PC-9 (cell line): Measurements from ENCODE around the gene KRT80. TPM values are rescaled to one million over a fixed set of nuclear protein-coding genes. Genes with fewer than 3 reads are reported as not detected.

Experiments
- BruUV-seq: library from RNA; stranded (reverse); fragments of 400-500 nt; replicated peaks from 2 replicates; lab custom pipeline; 2021; lab: Mats Ljungman, UMichigan
- CTCF ChIA-PET: fragments of 300-600 bp; sonication (Branson Sonifier 250); formaldehyde crosslinking; loops from one replicate; lab custom pipeline; 2022; ENCODE audit warnings: antibody characterized with exemption; lab: Charles Lee
- POLR2A ChIA-PET: fragments of 300-600 bp; sonication (Branson Sonifier 250); formaldehyde crosslinking; loops from one replicate; lab custom pipeline; 2022; ENCODE audit warnings: antibody characterized with exemption; ENCODE audit not compliant: unreplicated experiment; lab: Charles Lee
- DNase-seq, 2 experiments: peaks; one replicate each; pipeline versions ENCODE4 v3.0.0 to v3.0.0-alpha.2; 2015 to 2022; ENCODE audit warnings: mixed read lengths in 1 of 2
- H2AFZ ChIP-seq: fragments of 200-600 bp; sonication (generic); 2 replicates; pipeline ENCODE4 v1.8.1; 2017; ENCODE audit warnings: antibody characterized with exemption
- H3F3A ChIP-seq: fragments of 200-600 bp; sonication (generic); 2 replicates; pipeline ENCODE4 v1.8.1; 2017; ENCODE audit warnings: antibody characterized with exemption, mild to moderate bottlenecking, low read depth; ENCODE audit not compliant: insufficient read depth
- H3K27ac ChIP-seq: fragments of 200-600 bp; sonication (generic); 2 replicates; pipeline ENCODE4 v1.6.1; 2016; ENCODE audit warnings: mixed run types
- H3K27me3 ChIP-seq: fragments of 200-600 bp; sonication (generic); 2 replicates; pipeline ENCODE4 v1.6.1; 2016; ENCODE audit warnings: low read depth, mixed run types; ENCODE audit not compliant: insufficient read depth
- H3K36me3 ChIP-seq: fragments of 200-600 bp; sonication (generic); 2 replicates; pipeline ENCODE4 v1.6.1; 2016; ENCODE audit warnings: low read depth, mixed run types
- H3K4me1 ChIP-seq: fragments of 200-600 bp; sonication (generic); replicated peaks from 2 replicates; pipeline ENCODE4 v1.6.1; 2016; ENCODE audit warnings: mixed run types; ENCODE audit not compliant: insufficient read depth
- H3K4me2 ChIP-seq: fragments of 200-600 bp; sonication (generic); 2 replicates; pipeline ENCODE4 v1.6.1; 2017; ENCODE audit warnings: mixed run types
- H3K4me3 ChIP-seq: fragments of 200-600 bp; sonication (generic); 2 replicates; pipeline ENCODE4 v1.6.1; 2016; ENCODE audit warnings: mixed run types
- H3K79me2 ChIP-seq: fragments of 200-600 bp; sonication (generic); 2 replicates; pipeline ENCODE4 v1.6.1; 2017; ENCODE audit warnings: low read depth, mixed run types
- H3K9me2 ChIP-seq: fragments of 200-600 bp; sonication (generic); 2 replicates; pipeline ENCODE4 v1.8.1; 2017; ENCODE audit warnings: mild to moderate bottlenecking; ENCODE audit not compliant: insufficient read depth
- H3K9me3 ChIP-seq: fragments of 200-600 bp; sonication (generic); 2 replicates; pipeline ENCODE4 v1.8.1; 2016; ENCODE audit warnings: low read depth; ENCODE audit not compliant: insufficient read depth
- H4K20me1 ChIP-seq: fragments of 200-600 bp; sonication (generic); 2 replicates; pipeline ENCODE4 v1.8.1; 2017; ENCODE audit not compliant: insufficient read depth
- EZH2 ChIP-seq: fragments of 200-600 bp; sonication (generic); IDR thresholded peaks from 2 replicates; pipeline ENCODE4 v1.8.0; 2017; ENCODE audit warnings: antibody characterized with exemption, low read depth
- intact Hi-C: fragments of 100-400 bp; cut with micrococcal nuclease; formaldehyde crosslinking; loops from one replicate; pipeline ENCODE4 v1.10.0; 2022; ENCODE audit not compliant: unreplicated experiment
- total RNA-seq: library from RNA; stranded (reverse); gene quantifications from 2 replicates; pipeline ENCODE4 v1.2.3, GENCODE V29; 2021
- TF ChIP-seq, protein P1 (sequence below): fragments of 200-600 bp; sonication (generic); conservative IDR thresholded peaks from 2 replicates; pipeline ENCODE4 v1.6.1; 2017; ENCODE audit warnings: mixed run types, antibody characterized with exemption, mild to moderate bottlenecking, moderate library complexity

The KRT80 gene
- total RNA-seq, 1 experiment from 2014 or later: 94.9 TPM

DNA sequence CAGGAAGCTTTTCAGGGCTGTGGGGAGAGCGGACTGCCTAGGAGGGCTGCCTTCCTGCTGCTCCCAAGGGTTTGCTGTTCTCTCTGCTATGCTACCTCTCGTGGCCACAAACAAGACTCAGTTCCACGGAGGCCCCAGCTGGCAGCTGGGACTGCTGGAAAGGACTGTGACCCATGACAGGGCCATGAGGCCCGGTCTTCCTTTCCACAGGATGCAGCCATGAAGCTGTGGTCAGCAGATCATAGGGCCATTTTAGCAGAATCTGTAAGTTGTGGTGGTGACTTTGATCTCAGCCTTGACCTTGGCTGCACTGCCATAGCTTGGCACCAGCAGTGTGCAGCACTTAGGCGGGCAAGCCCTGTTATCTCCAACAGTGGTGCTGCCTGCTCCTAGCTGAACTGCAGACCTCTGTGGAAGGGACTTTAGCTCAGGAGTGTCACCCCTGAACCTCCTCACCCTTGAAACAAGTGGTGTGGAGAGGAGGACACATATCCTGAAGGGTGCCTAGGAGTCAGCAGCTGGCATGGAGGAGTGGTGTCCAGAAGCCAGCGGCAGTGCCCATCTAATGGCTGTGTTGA, 12.3 kb downstream of the KRT80 start:
- no peak for TF ChIP-seq EZH2
- TF ChIP-seq, protein P1, sequence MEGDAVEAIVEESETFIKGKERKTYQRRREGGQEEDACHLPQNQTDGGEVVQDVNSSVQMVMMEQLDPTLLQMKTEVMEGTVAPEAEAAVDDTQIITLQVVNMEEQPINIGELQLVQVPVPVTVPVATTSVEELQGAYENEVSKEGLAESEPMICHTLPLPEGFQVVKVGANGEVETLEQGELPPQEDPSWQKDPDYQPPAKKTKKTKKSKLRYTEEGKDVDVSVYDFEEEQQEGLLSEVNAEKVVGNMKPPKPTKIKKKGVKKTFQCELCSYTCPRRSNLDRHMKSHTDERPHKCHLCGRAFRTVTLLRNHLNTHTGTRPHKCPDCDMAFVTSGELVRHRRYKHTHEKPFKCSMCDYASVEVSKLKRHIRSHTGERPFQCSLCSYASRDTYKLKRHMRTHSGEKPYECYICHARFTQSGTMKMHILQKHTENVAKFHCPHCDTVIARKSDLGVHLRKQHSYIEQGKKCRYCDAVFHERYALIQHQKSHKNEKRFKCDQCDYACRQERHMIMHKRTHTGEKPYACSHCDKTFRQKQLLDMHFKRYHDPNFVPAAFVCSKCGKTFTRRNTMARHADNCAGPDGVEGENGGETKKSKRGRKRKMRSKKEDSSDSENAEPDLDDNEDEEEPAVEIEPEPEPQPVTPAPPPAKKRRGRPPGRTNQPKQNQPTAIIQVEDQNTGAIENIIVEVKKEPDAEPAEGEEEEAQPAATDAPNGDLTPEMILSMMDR: no peak
- H3K79me2 ChIP-seq: peaks cover 16% of the 10 kb centered on the region
- peaks cover 20% of the 10 kb centered on the region for H3F3A ChIP-seq
- no peaks in the 10 kb centered on the region for H4K20me1 ChIP-seq
- ChIA-PET POLR2A (interaction anchor here (0.6 kb wide), 1 partner anchor 129 kb away, joined by 3 read pairs; no protein-coding TSS in a partner anchor), CTCF (no interaction called here)
- H3K4me2 ChIP-seq: no peak overlapping the region
- BruUV-seq: no TSS peak
- no peak overlapping the region for H2AFZ ChIP-seq
- H3K4me1 ChIP-seq: no peaks in the 10 kb centered on the region
- no peak overlapping the region for H3K27ac ChIP-seq
- no peaks in the 10 kb centered on the region for H3K27me3 ChIP-seq
- H3K9me2 ChIP-seq: no peaks in the 10 kb centered on the region
- H3K4me3 ChIP-seq: no peak overlapping the region
- peaks cover 20% of the 10 kb centered on the region for H3K36me3 ChIP-seq
- intact Hi-C loops: no loop called here
- H3K9me3 ChIP-seq: no peaks in the 10 kb centered on the region
- no peak for DNase-seq

DNA sequence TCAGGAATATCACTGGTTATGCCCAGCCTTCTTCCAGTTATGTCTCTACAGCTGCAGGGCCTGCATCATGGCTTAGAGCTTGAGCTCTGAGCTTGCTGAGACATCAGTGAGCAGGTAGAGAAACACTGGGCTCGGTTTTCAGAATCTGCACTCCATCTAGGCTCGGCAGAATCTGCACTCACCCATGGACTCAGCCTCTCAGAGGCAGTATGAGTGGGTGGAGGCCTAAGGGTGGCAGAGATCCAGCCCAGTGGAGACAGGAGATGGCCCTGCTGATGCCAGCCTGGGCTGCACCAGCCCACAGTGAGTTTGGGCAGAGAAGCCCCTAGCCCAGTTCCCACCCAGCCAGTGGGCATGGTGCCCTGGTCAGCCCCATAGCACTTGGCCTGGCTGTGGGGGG, 12.8 kb downstream of the KRT80 start:
- CTCF ChIA-PET: no interaction called here
- no TSS peak for BruUV-seq

DNA sequence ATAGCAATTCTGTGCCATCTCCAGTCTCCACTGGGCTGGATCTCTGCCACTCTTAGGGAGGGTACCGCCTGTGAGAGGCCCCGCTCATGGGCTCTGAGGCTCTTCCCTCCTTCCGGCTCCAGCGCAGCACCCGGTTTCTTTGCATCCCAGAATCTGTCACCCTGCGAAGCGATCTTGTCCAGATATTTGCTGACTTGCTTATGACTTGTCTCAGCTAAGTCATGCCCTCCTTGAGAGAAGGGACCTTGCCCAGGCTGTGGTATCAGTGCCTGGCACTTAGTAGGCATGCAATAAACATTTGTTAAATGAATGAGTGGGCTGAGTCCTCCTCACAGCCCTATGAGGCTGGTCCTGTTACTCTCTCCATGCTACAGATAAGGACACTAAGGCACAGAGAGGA, 13.4 kb downstream of the KRT80 start:
- TF ChIP-seq, protein P1: no peak
- no peak for TF ChIP-seq EZH2
- BruUV-seq: no TSS peak
- Histone ChIP-seq H3K27me3 (no peaks in the 10 kb centered on the region), H3K4me3 (no peak overlapping the region), H3K4me2 (no peak overlapping the region), H2AFZ (no peak overlapping the region), H3K9me2 (no peaks in the 10 kb centered on the region), H3K27ac (no peak overlapping the region), H3K36me3 (peaks cover 10% of the 10 kb centered on the region), H4K20me1 (no peaks in the 10 kb centered on the region), H3K4me1 (no peaks in the 10 kb centered on the region), H3K79me2 (peaks cover 7% of the 10 kb centered on the region; the same call in 1 of the 2 replicates), H3K9me3 (no peaks in the 10 kb centered on the region), H3F3A (peaks cover 18% of the 10 kb centered on the region; the same call in 1 of the 2 replicates)
- no peak for DNase-seq
- ChIA-PET POLR2A (no interaction called here), CTCF (no interaction called here)
- intact Hi-C loops: no loop called here

More for the DNA sequence above, 12.8 kb downstream of the KRT80 start:
- Histone ChIP-seq H3K9me3 (no peaks in the 10 kb centered on the region), H4K20me1 (no peaks in the 10 kb centered on the region), H3K4me3 (no peak overlapping the region), H3K4me1 (no peaks in the 10 kb centered on the region), H3F3A (peaks cover 18% of the 10 kb centered on the region; the same call in 1 of the 2 replicates), H3K36me3 (peaks cover 15% of the 10 kb centered on the region), H3K27ac (no peak overlapping the region), H3K79me2 (peaks cover 11% of the 10 kb centered on the region; the same call in 1 of the 2 replicates), H3K4me2 (no peak overlapping the region), H3K27me3 (no peaks in the 10 kb centered on the region), H3K9me2 (no peaks in the 10 kb centered on the region), H2AFZ (no peak overlapping the region)
- DNase-seq: no peak
- intact Hi-C loops: no loop called here
- TF ChIP-seq EZH2: no peak
- TF ChIP-seq, protein P1: no peak
- POLR2A ChIA-PET: no interaction called here
